DMS153 treated with DMSO at 0.1 percent for 48 hours (cell line): ENCODE results near the gene RGS6.
"Not testable (repeated sequence)": the region's sequence is repeated elsewhere in the genome, so short reads cannot be mapped to it uniquely, and the experiment has no call there.

Experiments
- DNase-seq: peaks from one replicate; lab custom pipeline; 2025; ENCODE audit not compliant: unreplicated experiment; lab: John Stamatoyannopoulos, UW

The RGS6 gene

DNA sequence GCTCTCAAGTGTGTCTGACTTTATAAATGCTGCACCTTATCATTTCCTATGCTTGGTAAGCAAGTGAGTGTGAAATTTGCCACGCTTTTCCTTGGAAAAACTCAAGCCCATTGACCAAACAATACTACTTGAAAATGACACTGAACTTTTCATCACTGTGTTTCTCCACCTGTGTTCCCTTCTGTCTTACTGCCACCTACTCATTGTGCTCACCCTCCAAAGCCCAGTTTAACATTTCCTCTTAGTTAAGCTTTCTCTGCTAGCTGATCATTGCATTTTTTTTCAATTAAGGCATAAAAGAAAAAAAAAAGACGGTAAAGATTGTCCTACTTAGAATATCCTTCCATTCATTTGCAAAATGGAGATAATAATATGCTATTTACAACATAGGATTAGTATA is 516.0 kb downstream of the RGS6 start:
- no peak for DNase-seq

- DNase-seq, result no peak
These were observed 518.3 kb downstream of the RGS6 start for GRCh38 chr14:72450473-72451044.

DNA sequence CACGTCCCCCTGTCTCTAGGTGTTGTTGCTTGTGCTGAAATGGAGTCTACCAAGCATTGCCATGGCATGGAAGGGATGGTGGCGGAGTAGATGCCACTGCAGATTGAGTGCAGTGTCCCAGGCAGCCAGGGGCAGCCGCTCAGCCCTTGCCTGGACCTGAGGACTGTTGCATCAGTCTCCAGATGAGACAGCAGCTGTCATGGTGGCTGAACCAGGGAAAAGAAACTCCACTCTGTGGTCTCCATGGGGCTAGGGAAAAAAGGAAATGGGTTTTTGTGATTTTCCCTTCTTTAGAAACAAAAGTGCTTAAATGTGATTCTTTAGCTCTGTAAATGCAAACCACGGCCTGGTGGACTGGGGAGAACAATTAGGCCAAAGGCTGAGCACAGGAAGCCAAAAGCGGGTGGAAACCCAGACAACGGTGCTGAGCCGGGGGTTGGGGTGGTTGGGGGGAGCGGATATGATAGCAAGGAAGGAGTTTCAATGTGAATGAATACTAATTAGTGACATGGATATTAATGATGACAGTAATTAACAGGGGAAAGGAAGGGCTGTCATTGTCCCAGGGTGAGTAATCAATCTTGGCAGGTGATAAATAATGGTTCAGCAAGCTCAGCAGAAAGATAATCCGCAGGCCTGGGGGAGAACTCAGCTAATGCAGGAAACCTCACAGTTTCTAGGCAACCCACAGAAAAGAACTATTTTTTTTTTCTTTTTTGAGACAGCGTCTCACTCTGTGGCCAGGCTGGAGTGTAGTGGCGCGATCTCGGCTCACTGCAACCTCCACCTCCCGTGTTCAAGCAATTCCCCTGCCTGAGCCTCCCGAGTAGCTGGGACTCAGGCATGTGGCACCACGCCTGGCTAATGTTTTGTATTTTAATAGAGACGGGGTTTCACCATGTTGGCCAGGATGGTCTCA is 519.1 kb downstream of the RGS6 start:
- no peak for DNase-seq

- no peak for DNase-seq
These were observed 520.5 kb downstream of the RGS6 start for GRCh38 chr14:72452774-72453173.

GRCh38 chr14:72454388-72455160 is 522.3 kb downstream of the RGS6 start:
- no peak for DNase-seq

DNA sequence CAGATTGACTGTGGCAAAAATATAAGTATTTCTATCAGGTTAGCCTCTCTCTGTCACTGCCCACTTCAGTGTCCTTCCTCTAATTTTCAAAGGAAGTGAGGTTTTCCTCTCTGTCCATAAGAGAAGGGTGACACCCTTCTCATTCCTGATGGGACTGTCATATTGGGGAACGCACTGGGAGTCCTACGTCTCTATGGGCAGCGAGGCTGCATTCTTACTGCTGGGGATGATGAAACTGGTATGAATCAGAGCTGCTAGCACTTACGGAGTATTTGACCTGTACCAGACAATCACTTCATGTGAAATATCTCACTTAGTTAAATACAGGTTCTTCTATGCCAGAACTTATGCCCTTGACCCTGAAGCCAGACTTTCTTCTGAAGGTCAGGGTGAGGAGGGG is 525.4 kb downstream of the RGS6 start:
- no peak for DNase-seq

GRCh38 chr14:72462056-72462455 is 529.8 kb downstream of the RGS6 start:
- DNase-seq, result no peak

DNA sequence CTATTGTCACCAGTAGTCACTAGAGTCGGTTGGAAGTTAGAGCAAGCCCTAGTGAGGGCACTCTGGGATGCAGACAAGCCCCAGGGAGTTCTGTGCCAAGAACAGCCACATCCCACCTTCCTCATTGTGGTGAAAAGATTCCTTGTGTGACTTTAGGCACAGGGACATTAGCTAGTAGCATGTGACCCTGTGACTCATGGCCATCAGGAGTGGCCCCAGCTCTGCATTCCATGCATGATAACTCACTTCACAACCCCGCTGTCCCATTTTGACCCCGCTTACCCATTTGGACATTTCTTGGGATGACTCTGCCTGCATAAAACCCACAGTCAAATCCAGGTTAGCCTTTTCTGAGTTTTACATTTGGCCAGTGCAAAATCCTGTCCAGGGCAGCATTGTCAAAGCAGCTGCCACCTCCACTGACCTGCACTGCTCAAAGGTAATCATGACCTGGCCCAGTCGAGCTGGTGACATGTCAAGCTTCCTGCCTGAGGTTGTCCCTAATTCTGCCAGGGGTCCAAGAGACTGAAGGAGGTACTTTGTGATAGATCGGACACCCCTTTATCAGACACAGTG is 531.1 kb downstream of the RGS6 start:
- DNase-seq, result no peak

DNA sequence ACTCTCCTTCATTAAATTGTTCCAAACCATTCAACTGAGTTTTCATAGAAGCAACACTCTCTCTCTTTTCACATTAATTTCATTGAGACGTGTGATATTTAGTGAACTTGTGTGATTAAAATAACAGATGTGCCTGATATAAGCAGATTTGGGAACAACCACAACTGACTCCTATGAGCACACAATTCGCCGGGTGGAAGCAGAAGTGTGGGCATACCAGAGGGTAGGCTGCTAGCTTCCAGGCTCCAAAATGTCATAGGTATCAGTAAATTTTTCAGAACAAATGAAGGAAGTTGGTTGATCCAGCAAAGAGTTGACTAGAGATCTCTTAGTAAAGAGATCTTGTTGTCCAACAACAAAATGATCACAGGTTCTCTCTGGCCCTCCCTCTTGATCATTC is 532.0 kb downstream of the RGS6 start:
- no peak for DNase-seq

DNA sequence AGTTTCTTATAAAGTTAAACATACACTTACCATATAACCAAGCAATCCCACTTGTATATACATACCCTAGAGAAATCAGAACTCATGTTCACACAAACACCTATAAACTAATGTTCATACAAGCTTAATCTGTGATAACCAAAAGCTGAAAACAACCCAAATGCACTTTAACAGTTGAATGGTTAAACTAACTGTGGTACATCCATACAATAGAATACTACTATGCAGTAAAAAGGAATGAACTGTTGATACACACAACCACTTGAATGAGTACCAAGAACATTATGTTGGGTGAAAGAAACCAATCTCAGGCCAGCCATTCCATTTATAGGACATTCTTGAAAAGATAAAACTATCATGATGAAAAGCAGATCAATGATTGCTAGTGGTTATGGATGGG is 534.1 kb downstream of the RGS6 start:
- no peak for DNase-seq

GRCh38 chr14:72471346-72471745 is 539.1 kb downstream of the RGS6 start:
- no peak for DNase-seq

- no peak for DNase-seq
These were observed 540.6 kb downstream of the RGS6 start for GRCh38 chr14:72472845-72473244.

GRCh38 chr14:72476657-72477499 is 544.6 kb downstream of the RGS6 start:
- DNase-seq, result no peak

GRCh38 chr14:72477578-72477977 is 545.3 kb downstream of the RGS6 start:
- not testable (repeated sequence) for DNase-seq

- DNase-seq, result no peak
These were observed 546.3 kb downstream of the RGS6 start for GRCh38 chr14:72478471-72478893.

GRCh38 chr14:72479461-72479931 is 547.3 kb downstream of the RGS6 start:
- DNase-seq, result no peak

GRCh38 chr14:72480464-72481243 is 548.4 kb downstream of the RGS6 start:
- DNase-seq, result no peak

DNA sequence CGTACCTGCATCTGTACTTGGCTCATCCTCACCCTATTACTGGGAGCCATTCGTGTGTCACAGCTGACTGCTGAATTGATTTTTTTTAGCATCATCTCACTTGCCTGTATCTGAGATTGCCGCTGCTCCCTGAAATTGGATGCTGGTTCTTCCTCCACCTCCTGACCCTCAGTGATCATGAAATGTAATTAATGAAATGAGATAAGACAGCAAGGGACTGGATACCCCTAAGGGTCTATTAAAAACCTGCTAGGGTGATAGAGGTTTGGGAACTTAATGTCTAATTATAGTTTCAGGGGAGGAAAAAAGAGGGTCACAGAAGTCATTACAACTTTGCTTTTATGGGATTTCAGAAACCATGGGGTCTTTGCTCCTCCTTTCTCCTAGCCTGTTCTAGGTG is 551.1 kb downstream of the RGS6 start:
- no peak for DNase-seq

DNA sequence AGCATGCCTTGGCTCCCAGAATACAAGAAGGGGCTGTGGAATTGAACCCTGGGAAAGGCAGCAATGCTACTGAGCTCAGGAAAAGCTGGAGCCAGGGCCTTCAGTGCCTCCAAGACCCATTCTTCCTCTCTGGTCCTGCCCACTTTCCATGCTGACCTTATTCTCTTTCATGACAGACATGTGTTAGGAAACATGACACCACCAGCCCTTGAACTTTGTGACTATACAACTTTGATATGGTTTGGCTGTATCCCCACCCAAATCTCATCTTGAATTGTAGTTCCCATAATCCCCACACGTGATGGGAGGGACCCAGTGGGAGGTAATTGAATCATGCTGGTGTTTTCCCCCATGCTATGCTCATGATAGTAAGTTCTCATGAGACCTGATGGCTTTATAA is 553.5 kb downstream of the RGS6 start:
- DNase-seq, result no peak

DNA sequence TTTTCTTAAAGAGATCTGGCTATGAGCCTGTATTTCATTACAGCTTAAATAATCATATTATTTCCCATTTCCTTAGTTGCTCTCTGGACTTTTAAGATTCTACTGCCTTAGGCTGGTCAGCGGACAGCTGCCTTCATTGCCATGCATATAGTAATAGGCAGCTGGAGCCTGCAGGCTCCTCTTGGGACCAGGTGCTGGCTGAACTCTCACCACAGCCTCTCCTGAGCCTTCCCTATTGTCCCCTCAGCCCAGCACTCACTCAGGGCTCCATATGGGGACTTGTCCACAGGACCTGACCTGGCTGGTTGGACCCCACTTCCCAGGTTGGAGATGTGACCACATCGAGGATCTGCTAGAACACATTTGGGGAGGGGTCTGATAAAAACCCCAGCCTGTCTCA is 556.3 kb downstream of the RGS6 start:
- no peak for DNase-seq
